Measurements from ENCODE around the gene ACKR2.

DNA sequence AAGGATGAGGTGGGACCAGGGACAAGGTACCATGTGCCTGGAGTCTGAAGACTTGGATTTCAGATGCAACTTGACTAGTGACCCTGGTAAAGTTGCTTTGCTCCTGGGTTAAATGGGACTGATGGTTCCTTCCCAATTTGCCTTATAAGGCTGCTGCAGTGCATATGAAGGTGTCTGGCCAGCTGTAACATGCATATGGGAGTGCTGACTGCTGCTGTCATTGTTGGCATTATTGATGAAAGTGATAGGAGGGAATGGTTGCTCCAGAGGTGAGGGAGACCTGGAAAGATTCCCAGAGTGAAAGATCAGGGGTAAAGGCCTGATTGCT is 45.9 kb downstream of the ACKR2 start:
- TF ChIP-seq, protein P1, sequence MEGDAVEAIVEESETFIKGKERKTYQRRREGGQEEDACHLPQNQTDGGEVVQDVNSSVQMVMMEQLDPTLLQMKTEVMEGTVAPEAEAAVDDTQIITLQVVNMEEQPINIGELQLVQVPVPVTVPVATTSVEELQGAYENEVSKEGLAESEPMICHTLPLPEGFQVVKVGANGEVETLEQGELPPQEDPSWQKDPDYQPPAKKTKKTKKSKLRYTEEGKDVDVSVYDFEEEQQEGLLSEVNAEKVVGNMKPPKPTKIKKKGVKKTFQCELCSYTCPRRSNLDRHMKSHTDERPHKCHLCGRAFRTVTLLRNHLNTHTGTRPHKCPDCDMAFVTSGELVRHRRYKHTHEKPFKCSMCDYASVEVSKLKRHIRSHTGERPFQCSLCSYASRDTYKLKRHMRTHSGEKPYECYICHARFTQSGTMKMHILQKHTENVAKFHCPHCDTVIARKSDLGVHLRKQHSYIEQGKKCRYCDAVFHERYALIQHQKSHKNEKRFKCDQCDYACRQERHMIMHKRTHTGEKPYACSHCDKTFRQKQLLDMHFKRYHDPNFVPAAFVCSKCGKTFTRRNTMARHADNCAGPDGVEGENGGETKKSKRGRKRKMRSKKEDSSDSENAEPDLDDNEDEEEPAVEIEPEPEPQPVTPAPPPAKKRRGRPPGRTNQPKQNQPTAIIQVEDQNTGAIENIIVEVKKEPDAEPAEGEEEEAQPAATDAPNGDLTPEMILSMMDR (IDR thresholded peaks at IDR 0.05; ENCODE audit: low read depth, low read length) = no peak
- TF ChIP-seq EZH2phosphoT487 (IDR thresholded peaks at IDR 0.05; ENCODE audit: low read depth) = no peak
